ENCODE results near the gene DNAH14. TPM values are rescaled to one million over a fixed set of nuclear protein-coding genes. Genes with fewer than 3 reads are reported as not detected.

The DNAH14 gene
- total and polyA plus RNA-seq, 2 of the 8 experiments (the other 6 are each of a cell fraction or from before 2014, with no cell fraction given) = 8.4 to 40.7 TPM

- TF ChIP-seq CHD7 (IDR thresholded peaks at IDR 0.05; ENCODE audit: insufficient replicate concordance, low read length) (no peak), ZNF274 (IDR thresholded peaks at IDR 0.05; ENCODE audit: borderline replicate concordance, extremely low read depth, low read length) (no peak), RXRA (IDR thresholded peaks at IDR 0.05; ENCODE audit: insufficient read depth, low read depth, low read length) (no peak), KDM5A (IDR thresholded peaks at IDR 0.05; ENCODE audit: low read length) (no peak), CHD1 (IDR thresholded peaks at IDR 0.05; ENCODE audit: low read depth, low read length) (no peak), BACH1 (IDR thresholded peaks at IDR 0.05; ENCODE audit: low read length) (no peak), SUZ12 (IDR thresholded peaks at IDR 0.05; ENCODE audit: low read length) (no peak), TEAD4 (IDR thresholded peaks at IDR 0.05; ENCODE audit: low read depth, low read length) (no peak)
- TF ChIP-seq, protein P1, sequence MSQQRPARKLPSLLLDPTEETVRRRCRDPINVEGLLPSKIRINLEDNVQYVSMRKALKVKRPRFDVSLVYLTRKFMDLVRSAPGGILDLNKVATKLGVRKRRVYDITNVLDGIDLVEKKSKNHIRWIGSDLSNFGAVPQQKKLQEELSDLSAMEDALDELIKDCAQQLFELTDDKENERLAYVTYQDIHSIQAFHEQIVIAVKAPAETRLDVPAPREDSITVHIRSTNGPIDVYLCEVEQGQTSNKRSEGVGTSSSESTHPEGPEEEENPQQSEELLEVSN (IDR thresholded peaks at IDR 0.05) = no peak
Measured at GRCh38 chr1:224914292-224914900, 15.1 kb upstream of the DNAH14 start (continued).

All from H1 (cell line).